Right lobe of liver (tissue), 4 donors: ENCODE results near the gene FBXL13.

Source experiments
- POLR2A ChIP-seq: fragments of 450-650 bp; IDR thresholded peaks from one replicate; pipeline ENCODE4 v1.6.1; 2017; ENCODE audit warnings: antibody characterized with exemption, mild to moderate bottlenecking
- TF ChIP-seq, protein P1 (sequence below), 4 donors: fragments of 200-600 bp in 3 of 4; fragments of 450-650 bp in 1 of 4; IDR thresholded peaks; one replicate each; pipeline versions ENCODE4 v1.5.1 to v1.8.0; 2016 to 2022; ENCODE audit warnings: antibody characterized with exemption in 4 of 4, mild to moderate bottlenecking in 2 of 4
- donor health status: DM: no; HTN: no; CAD: no.
- donor health status: DM: no; HTN: no; CAD: no.
- donor health status: DM: no; HTN: yes; CAD: no.

DNA sequence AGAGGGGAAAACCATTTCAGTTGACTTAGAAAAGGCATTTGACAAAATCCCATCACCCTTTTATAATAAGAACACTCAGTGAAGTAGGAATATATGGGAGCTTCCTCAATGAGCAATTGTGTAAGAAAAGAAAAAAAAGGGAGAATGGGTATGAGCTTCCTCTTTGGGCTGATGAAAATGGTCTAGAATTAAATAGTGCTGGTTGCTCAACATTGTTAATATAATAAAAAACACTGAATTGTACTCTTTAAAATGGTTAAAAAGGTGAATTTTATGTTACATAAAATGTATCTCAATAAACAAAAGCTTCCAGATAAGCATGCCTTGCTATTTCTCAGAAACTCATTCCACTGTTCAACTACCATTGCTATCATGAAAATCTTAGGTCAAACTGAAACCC, 121.2 kb downstream of the FBXL13 start:
- no peak for TF ChIP-seq POLR2A
- TF ChIP-seq, protein P1, sequence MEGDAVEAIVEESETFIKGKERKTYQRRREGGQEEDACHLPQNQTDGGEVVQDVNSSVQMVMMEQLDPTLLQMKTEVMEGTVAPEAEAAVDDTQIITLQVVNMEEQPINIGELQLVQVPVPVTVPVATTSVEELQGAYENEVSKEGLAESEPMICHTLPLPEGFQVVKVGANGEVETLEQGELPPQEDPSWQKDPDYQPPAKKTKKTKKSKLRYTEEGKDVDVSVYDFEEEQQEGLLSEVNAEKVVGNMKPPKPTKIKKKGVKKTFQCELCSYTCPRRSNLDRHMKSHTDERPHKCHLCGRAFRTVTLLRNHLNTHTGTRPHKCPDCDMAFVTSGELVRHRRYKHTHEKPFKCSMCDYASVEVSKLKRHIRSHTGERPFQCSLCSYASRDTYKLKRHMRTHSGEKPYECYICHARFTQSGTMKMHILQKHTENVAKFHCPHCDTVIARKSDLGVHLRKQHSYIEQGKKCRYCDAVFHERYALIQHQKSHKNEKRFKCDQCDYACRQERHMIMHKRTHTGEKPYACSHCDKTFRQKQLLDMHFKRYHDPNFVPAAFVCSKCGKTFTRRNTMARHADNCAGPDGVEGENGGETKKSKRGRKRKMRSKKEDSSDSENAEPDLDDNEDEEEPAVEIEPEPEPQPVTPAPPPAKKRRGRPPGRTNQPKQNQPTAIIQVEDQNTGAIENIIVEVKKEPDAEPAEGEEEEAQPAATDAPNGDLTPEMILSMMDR (IDR thresholded peaks at IDR 0.05) = no peak
